ENCODE measurements around the gene ADGRD2. TPM values are rescaled to one million over a fixed set of nuclear protein-coding genes. Genes with fewer than 3 reads are reported as not detected.

Gene ADGRD2
- total RNA-seq, 1 donor from 2014 or later = not detected

DNA sequence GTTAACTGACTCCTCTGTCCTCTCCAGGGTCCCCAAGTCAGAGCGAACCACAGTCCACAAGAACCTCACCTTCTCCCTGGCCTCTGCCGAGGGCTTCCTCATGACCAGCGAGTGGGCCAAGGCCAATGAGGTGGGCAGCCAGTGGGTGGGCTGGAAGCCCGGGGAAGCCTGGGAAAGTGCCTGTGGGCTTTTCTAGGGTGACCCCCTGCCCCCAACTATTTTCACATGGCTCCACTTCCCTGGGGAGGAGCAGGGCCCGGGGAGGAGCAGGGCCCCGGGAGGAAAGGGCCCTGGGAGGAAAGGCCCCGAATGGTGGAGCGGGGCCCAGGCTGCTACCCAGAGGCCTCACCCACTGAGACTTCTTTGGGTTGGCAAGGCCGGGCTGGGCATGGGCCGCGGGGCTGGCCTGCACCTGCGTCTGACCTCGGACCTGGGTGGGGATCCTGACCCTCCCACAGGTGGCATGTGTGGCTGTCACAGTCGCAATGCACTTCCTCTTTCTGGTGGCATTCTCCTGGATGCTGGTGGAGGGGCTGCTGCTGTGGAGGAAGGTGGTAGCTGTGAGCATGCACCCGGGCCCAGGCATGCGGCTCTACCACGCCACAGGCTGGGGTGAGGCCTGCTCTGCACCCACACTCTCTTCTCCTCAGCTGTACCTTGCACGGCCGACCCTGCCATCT lies 17.9 kb downstream of the ADGRD2 start:
- intact Hi-C loops (cut with micrococcal nuclease) = no loop called here
- Histone ChIP-seq H3K36me3 (no peaks in the 10 kb centered on the region), H3K4me1 (no peaks in the 10 kb centered on the region), H3K27me3 (ENCODE audit: low read depth) (peaks cover 70% of the 10 kb centered on the region), H3K9me3 (replicated peaks) (no peaks in the 10 kb centered on the region), H3K27ac (replicated peaks) (no peak overlapping the region), H3K4me3 (no peak overlapping the region)
- TF ChIP-seq CTCF (IDR thresholded peaks at IDR 0.05; ENCODE audit: borderline replicate concordance) = no peak
- DNase-seq = no peak

- TF ChIP-seq CTCF (IDR thresholded peaks at IDR 0.05; ENCODE audit: borderline replicate concordance) = no peak
- Histone ChIP-seq H3K36me3 (no peaks in the 10 kb centered on the region), H3K4me3 (no peak overlapping the region), H3K27ac (replicated peaks) (no peak overlapping the region), H3K27me3 (ENCODE audit: low read depth) (peaks cover 79% of the 10 kb centered on the region), H3K4me1 (no peaks in the 10 kb centered on the region), H3K9me3 (replicated peaks) (no peaks in the 10 kb centered on the region)
- no peak for DNase-seq
- intact Hi-C loops (cut with micrococcal nuclease) = no loop called here
These were observed 19.0 kb downstream of the ADGRD2 start for GRCh38 chr9:124469011-124469832.

- Histone ChIP-seq H3K27me3 (ENCODE audit: low read depth) (peaks cover 88% of the 10 kb centered on the region), H3K4me1 (no peaks in the 10 kb centered on the region), H3K27ac (replicated peaks) (no peak overlapping the region), H3K36me3 (no peaks in the 10 kb centered on the region), H3K4me3 (no peak overlapping the region), H3K9me3 (replicated peaks) (no peaks in the 10 kb centered on the region)
- no peak for DNase-seq
- intact Hi-C loops (cut with micrococcal nuclease) = no loop called here
- no peak for TF ChIP-seq CTCF (IDR thresholded peaks at IDR 0.05; ENCODE audit: borderline replicate concordance)
These were observed 20.1 kb downstream of the ADGRD2 start for GRCh38 chr9:124470306-124470705.

DNA sequence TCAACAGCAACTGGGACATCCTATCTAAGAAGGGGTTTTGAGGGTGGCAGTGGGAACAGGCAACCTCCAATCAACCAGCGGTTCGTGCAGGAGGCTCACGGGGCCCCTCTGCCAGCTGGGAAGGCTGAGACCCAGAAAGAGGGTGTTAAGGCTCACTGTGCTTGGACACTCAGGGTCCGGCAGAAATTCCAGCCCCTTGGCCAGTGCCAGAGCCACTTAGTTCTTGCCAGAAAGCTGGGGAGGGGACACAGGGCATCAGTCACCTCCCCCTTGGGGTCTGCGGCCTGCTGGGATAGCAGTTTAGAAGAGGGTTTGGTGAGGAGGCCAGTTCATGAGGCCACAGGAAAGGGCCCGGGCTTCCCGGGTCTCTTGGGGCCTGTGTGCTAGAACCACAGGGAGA lies 20.5 kb downstream of the ADGRD2 start:
- Histone ChIP-seq H3K9me3 (replicated peaks) (no peaks in the 10 kb centered on the region), H3K4me3 (no peak overlapping the region), H3K36me3 (no peaks in the 10 kb centered on the region), H3K27me3 (ENCODE audit: low read depth) (peaks cover 89% of the 10 kb centered on the region), H3K27ac (replicated peaks) (no peak overlapping the region), H3K4me1 (no peaks in the 10 kb centered on the region)
- no peak for DNase-seq
- no peak for TF ChIP-seq CTCF (IDR thresholded peaks at IDR 0.05; ENCODE audit: borderline replicate concordance)
- intact Hi-C loops (cut with micrococcal nuclease) = no loop called here

- no peak for DNase-seq
- H3K4me3 ChIP-seq = no peak overlapping the region
- H3K36me3 ChIP-seq = no peaks in the 10 kb centered on the region
- no peak overlapping the region for H3K27ac ChIP-seq (replicated peaks)
- no peak for TF ChIP-seq CTCF (IDR thresholded peaks at IDR 0.05; ENCODE audit: borderline replicate concordance)
- H3K4me1 ChIP-seq = no peaks in the 10 kb centered on the region
- H3K9me3 ChIP-seq (replicated peaks) = no peaks in the 10 kb centered on the region
- H3K27me3 ChIP-seq (ENCODE audit: low read depth) = peaks cover 89% of the 10 kb centered on the region
- intact Hi-C loops (cut with micrococcal nuclease) = no loop called here
These were observed 21.5 kb downstream of the ADGRD2 start for GRCh38 chr9:124471761-124472160.
